EH (cell line): Measurements from ENCODE around the gene WBP1L.
A peak's percentile ranks its signal among the peaks of the same experiment; 100 is the strongest.

Experiments used
- DNase-seq: peaks from one replicate; pipeline ENCODE4 v3.0.0-alpha.2; 2015; ENCODE audit warnings: low read depth

WBP1L gene

GRCh38 chr10:102780527-102780808 is 36.7 kb downstream of the WBP1L start:
- DNase-seq, result no peak

DNA sequence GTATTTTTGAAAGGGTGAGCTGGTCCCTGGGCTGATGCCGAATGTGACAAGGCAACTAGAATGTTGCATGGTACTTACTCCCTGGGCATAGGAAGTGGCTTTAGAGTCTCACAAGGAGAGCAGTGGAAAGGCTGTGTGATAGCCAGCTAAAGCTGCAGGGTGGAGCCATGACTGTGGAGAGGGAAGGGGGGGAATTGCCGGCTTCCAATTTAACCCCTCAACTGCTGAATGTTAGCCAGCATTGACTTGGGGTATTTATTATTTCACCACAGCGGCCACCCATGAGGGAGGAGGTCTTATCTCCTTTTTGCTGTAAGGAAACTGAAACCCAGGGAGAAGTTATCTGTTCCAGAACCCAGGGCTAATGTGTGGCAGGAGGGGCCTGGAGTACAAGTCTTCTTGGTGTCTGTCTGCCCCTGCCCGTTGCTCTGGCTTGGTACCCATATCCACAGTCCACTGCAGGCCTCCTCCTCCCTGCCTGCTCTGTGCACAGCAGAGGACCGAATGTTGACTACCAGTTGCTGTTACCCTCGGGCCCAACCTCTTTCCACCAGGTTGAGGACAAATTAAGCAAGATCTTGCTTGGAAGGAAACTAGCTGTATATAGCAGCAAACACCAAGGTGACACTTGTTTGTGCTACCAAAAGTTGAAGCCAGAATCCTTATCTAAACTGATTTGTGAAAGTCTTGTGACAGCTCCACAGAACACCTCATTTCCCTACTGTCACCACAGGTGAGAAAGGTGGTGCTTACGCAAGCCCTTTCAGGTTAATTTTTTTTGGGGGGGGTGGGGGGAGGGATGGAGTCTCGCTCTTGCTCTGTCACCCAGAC is 37.6 kb downstream of the WBP1L start:
- DNase-seq, result peak; percentile 30

GRCh38 chr10:102781921-102782557 is 38.3 kb downstream of the WBP1L start:
- DNase-seq, result peak; percentile 75

DNA sequence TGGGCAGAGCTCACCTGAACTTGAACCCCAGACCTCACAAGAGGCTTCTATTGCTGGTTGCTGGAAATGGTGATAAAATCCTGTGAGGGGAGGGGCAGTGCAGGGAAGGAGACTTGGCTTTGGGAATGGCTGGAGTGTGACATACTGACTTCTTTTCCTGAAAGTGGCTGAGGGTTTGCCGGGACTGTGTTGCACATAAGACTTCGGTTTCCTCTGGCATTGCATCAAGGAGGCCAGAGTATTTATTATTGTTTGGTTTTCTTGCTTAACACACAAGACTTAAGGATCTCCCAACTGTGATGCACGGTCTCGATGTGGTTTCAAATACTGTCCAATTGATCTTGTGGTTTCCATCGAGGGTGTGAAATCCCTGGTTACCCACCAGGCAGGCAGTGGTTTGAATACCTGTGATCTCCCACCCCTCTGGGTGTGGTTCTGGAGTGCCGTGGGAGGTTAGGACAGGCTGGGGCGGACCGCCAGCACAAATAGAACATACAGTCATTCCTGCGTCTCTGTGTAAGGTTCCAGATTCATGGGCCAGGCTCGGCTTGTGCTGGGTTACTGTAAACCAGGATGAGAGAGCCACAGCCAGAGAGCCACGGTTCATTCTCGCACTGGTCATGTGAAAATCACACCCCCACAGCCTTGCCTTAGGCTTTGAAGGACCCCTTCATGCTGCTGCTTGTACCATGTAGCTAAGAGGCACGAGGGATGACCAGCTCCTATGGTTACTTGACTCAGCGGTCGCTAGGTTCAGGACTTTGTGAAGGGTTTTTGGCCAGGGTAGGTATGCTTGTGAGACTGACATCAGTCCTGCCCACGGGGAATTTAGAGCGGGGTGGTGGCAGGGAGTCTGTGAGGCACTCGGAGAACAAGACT is 39.2 kb downstream of the WBP1L start:
- DNase-seq, result peak; percentile 78

GRCh38 chr10:102783568-102783967 is 39.8 kb downstream of the WBP1L start:
- DNase-seq, result no peak

- peak; percentile 34 for DNase-seq
Observed at GRCh38 chr10:102785818-102786217, 42.1 kb downstream of the WBP1L start.

- DNase-seq, result peak; percentile 84
Observed at GRCh38 chr10:102791754-102792395, 48.1 kb downstream of the WBP1L start.

- no peak for DNase-seq
Observed at GRCh38 chr10:102795453-102796406, 52.0 kb downstream of the WBP1L start.

DNA sequence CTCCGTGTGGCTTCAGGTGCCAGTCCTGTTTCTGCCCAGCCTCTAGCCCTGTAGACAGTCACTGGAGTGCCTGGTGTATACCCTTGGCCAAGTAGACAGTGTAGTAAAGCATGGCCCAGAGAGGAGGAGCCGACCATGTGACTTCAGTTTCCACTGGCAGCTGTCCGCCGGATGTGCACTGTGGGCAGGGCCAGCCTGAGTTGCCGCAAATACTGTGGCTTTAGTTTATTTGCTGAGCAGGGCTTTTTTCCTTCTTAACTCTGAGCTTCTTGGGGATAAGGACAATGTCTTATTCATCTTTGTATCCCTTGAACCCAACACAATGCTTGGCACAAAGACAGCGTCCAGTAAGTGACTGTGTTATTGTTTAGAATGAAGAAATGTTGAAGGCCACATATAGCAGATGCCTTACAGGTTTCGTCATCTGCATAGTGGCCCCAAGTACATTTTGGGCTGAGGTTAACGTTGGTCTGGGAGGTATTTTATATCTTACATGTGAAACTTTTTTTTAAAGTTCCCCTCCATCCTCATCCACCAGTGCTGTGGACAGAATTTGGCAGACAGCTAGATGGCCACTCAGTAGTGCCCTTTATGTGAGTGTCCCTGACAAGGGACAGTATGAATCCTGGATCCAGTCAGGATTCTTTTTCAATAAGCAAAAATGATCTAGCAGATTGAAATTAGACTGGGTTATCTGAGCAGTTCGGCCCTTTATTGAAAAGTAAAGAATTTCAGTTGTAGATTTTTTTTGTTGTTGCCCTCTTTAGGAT is 52.8 kb downstream of the WBP1L start:
- DNase-seq, result peak; percentile 52

DNA sequence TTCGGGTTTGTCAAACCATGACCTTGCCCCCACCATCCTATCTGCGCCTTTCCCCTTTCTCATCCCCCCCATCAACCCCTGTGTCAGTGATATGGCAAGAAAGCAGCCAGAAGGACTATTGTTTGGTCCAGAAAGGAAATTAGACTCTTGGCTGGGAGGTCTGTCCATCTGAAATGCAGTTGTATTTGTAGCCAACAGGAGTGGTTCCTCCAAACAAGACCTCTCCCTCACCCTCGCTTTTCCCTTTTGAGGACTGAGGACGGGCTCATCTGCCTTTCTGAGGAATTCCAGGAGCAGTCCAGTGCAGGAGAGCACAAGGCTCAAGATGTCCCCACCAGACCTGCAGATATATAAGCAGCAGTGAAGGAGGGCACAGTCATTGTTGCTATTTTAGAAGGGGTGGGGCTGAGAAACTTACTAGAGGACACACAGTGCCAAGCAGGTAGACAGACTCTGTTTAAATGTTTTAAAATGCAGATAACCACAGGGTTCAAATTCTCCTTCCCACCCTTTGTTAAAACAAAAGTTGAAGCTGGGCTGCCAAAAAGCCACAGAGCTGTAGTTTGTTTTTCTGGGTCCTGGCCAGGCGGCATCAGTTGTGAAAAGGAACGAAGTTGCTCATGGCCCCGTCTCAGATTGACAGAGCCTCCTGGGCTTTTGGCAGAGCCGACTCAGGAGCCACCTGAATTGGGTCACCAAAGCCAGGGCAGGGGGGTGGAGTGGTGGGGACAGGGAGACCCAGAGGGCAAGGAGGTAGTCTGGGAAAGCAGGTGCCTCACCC is 56.1 kb downstream of the WBP1L start:
- no peak for DNase-seq

DNA sequence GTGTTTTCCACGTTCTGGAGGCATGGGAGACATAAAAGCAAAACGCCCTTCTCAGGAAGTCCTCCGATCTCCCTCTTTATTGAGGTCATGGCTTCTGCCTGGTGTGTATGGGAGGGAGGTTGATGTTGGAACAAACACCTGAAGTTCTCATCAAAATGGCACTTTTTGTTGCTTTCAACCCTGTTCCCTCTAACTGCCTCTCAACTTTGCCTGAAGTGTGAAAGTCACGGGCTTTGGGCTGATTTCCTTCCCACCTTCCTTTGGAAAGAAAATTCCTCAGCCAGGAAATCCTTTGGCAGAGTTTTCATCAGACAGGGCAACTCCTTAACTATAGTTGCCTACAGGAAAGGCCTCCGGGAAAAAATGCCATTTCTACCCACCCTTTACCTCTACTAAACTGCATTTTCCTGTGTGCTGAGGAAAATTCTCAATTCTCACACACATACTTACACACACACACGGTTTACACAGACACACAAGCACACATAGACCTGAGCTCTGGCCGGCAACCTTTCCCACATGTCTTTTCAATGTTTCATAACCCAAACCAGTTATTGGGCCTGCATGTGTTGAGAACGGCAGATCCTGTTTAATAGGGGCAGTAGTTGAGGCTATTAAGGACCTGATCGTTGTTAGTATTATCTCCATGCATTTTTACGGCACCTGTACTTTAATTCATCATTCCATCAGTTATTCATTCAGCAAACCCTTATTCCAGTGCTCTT is 57.0 kb downstream of the WBP1L start:
- no peak for DNase-seq

GRCh38 chr10:102801496-102801895 is 57.7 kb downstream of the WBP1L start:
- peak; percentile 21 for DNase-seq

- no peak for DNase-seq
Observed at GRCh38 chr10:102801978-102802377, 58.2 kb downstream of the WBP1L start.

GRCh38 chr10:102802920-102803534 is 59.3 kb downstream of the WBP1L start:
- DNase-seq, result peak; percentile 97

DNA sequence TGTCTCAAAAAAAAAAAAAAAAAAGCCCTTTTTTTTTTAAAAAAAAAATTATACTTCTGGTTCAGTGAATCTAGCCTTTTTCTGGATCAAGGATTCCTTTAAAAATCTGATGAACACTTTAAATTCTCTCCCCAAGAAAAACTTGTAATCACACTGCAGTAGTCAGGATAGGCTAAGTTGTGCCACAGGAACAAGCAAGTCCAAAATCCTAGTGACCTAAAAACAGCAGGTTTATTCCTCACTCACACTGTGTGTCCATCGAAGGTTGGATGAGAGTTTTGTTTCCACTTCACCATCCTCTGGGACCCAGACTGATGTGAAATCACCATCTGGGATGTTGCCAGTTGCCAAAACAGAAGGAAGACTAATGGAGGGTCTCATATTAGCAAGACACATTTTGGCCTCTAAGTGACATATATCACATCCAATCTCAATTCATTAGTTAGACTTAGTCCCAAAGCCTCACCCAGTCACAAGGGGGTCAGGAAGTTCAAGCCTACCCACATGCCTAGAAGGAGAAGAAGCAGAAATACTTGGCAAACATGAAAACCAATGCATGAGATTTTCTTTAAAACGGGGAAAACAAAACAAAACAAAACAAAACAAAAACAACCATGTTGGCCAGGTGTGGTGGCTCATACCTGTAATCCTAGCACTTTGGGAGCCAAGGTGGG is 60.8 kb downstream of the WBP1L start:
- no peak for DNase-seq

DNA sequence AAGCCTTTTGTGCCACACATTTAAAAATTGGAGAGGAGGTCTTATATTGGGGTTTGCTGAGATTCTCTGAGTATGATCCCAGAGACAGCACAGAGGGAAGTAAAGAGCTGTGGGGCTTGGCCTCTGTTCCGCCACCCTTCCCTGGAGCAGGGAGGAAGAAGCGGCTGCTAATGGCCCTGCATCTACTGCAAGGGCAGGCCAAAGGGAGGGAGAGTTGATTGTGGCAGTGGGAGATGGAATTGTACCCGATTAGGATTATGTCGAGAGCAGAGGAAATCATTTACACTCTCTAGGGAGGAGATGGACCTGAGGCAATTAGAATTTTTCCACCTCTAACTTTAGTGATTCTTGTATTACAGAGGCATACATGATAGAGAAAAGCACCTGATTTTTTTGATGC is 64.6 kb downstream of the WBP1L start:
- no peak for DNase-seq

DNA sequence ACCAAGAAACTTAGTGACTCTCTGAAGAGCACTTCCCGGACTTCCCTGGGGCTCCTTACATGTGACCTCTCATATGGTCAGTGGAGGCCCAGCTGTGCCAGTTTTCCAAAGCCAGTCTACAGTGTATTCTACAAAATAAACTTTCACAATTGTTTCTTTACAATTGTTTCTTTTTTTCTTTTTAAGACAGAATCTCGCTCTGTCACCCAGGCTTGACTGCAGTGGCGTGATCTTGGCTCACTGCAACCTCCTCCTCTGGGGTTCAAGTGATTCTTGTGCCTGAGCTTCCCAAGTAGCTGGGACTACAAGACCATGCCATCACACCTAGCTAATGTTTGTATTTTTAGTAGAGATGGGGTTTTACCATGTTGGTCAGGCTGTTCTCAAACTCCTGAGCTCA is 67.6 kb downstream of the WBP1L start:
- no peak for DNase-seq
